Right lobe of liver (tissue), 4 donors: ENCODE results near the gene DCLRE1B.

ENCODE experiments used
- POLR2A ChIP-seq: fragments of 450-650 bp; IDR thresholded peaks from one replicate; pipeline ENCODE4 v1.6.1; 2017; ENCODE audit warnings: antibody characterized with exemption, mild to moderate bottlenecking
- TF ChIP-seq, protein P1 (sequence below), 4 donors: fragments of 200-600 bp in 3 of 4; fragments of 450-650 bp in 1 of 4; IDR thresholded peaks; one replicate each; pipeline versions ENCODE4 v1.5.1 to v1.8.0; 2016 to 2022; ENCODE audit warnings: antibody characterized with exemption in 4 of 4, mild to moderate bottlenecking in 2 of 4
- donor health status: DM: no; HTN: no; CAD: no.
- donor health status: DM: no; HTN: no; CAD: no.
- donor health status: DM: no; HTN: yes; CAD: no.

DNA sequence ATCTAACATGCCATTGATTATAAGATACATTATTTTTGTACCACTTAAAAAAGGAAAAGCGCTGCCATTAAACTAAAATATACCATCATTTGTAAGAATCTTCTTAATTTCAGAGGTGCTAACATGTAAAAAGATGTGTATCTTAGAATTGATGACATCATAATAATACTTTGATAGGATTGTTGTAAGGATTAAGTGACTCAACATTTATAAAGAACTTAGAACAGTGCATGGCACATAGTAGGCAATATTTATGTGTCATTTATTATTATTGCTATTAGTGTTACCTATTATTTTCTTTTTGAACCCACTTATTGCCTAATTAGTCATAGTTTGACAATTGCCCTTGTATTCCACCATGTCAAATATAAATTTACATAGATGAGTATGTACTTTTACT lies 45.8 kb downstream of the DCLRE1B start:
- TF ChIP-seq, protein P1, sequence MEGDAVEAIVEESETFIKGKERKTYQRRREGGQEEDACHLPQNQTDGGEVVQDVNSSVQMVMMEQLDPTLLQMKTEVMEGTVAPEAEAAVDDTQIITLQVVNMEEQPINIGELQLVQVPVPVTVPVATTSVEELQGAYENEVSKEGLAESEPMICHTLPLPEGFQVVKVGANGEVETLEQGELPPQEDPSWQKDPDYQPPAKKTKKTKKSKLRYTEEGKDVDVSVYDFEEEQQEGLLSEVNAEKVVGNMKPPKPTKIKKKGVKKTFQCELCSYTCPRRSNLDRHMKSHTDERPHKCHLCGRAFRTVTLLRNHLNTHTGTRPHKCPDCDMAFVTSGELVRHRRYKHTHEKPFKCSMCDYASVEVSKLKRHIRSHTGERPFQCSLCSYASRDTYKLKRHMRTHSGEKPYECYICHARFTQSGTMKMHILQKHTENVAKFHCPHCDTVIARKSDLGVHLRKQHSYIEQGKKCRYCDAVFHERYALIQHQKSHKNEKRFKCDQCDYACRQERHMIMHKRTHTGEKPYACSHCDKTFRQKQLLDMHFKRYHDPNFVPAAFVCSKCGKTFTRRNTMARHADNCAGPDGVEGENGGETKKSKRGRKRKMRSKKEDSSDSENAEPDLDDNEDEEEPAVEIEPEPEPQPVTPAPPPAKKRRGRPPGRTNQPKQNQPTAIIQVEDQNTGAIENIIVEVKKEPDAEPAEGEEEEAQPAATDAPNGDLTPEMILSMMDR (IDR thresholded peaks at IDR 0.05) = no peak
- TF ChIP-seq POLR2A = no peak
